Measurements from ENCODE around the gene IFIT1B.
A peak's percentile ranks its signal among the peaks of the same experiment; 100 is the strongest.

Gene IFIT1B

DNA sequence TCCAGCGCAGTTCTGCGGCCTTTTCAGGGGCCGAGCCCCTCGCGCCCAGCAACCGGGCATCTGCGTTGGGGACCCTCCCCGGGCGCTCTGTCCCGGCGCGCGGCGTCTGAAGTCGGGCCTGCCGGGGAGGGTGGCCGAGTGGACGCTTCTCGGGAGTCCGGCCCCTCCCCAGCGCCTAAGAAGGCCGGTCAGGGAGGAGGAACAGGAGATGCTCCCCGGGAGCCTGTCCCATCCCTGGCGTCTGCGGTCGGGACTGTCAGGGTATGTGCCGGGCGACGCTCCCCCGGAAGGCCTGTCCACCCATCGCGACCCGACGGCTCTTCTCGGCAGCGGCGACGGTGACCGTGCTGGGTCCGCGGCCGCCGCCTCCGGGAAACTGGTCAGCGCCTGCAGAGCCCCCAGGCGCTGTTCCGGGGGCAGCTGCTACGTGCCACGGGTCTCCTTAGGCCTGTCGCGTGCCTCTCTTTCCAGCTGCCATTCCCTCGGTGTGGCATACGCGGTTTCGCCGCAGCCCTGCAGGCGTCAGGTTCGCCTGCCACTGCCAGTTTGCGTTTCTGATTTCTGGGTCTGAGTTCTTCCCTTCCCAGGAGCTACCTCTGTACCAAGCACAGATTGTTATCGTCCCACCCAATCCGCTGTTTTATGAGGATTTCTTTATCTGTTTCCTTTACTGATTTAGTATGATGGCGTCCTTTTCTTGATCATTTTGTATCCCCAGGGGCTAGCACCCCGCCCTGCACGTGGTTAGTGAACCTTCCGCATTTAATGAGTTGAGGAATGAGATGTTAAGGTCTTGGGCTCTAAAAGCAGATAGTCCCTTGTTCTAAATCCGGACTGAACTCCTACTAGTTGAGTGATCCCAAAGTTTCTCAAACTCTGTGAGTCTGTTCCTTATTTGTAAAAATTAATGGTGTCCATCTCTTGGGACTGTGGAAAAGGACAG lies 37.3 kb downstream of the IFIT1B start:
- DNase-seq: peak; percentile 54

DNA sequence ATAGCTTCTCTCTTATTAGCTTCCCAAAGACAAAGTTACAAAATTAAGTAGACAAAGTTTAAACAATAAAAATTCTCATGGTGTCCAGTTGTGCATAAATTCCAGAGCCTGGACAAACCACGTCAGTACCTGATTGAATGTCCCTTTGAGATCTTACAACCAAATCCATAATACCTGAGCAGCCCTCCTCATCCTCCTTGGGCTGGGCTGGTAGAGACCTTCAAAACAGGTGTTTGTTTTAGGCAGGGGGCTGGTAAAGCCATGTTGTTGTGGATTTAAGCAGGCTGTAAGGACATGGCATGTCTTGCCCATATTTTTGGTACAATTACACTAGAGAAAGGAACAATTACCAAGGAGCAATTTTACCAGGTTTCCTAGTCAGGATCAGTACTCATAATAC lies 38.6 kb downstream of the IFIT1B start:
- DNase-seq: no peak

DNA sequence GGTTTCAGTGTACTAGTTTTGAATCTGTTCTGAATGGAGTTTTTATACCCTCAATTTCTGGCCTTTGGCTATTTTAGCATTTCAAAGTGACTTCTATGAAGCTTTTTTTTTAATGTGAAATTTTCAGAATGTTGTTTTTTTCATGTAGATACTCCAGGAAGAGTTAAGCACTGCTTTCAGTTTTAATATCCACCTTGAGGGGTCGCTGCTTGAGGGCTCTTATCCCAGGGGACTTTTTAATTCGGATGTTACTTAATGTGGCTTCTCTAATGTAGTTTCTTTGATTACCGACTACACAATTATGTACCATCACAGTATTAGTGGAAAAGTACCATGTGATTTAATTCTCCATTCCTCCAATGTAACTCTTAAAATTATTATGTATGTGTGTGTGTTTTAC lies 41.7 kb downstream of the IFIT1B start:
- peak; percentile 61 for DNase-seq

DNA sequence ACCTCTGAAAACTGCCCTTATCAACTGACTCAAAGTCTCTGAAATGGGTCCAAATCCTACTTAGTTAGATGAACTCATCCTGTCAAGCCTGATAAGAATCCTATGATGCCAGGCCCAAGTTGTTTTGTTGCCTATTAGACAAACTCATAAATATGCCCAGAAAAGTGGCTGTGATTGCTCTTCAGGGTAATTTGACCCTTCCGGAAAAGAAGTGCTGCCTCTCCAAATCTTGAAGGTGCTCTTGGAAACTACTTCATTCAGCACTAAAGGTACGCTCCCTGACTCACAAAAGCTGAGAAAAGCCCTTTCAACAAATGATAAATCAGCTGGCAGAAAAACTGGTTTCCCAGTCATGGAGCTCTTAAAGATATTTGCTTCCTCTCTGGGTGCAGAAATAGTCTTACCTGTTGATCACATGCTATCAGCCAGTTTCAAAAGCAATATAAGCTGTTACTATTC lies 43.2 kb downstream of the IFIT1B start:
- DNase-seq: no peak

DNA sequence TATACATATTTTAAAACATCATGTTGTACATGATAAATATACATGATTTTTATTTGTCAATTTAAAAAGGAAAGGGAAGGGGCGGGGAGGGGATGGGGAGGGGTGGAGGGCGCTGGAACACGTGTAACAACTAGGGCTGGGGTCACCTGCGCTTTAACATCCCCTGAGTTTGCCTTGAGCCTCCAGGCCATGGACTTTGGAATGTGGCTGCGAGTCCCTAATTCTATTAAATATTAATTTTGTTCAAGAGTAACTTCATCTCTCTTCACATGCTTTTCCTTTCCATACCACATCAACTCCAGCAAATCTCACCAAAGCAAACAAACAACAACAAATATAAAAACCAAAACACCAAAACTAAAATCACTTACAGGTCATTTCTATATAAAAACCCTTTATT lies 47.1 kb downstream of the IFIT1B start:
- no peak for DNase-seq

DNA sequence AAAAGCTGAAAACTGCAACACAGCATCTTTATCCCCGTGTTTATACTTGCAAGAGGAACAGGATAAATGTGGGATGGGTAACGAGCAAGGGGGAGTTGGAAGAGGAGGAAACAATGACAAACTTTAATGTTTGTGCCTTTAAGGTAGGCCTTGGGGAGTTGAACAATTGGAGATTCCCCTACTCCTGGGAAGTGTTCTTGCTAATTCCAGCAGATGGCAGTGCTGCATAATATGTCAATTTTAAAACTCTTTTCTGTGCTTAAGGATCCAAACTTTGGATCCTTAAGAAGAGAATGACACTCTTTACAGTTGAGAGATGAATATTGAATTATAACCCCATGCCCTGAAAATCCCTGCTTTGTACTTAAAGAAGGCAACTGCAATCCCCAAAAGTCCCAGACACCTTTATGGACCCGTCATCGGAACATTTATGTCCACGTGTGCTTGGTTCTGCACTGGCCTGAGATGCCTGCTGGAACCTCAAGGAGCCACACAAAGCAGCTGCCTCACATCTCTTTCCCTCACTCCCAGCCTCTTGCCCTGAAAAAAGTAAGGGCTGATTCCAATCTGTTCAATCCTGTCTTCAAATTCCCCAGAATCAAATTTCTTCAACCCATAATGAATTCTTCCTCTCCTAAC lies 48.5 kb downstream of the IFIT1B start:
- DNase-seq: peak; percentile 42

DNA sequence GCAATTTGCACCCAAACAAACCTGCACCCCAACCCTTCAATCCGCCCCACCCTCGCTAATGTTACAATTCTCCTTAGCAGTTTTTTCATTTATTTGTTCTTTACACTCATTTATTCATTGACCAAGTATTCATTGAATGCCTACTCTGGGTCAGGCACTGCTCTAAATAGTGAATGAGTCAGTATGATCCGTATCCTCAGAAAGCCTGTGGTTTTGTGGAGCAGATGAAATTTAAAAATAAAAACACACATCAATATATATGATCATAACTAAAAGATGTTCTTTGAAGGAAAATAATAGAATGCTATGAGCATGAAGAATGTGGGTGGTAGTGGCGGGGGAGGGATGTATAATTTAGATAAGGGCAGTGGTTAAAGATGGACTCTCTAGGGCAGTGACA lies 49.8 kb downstream of the IFIT1B start:
- DNase-seq: no peak

DNA sequence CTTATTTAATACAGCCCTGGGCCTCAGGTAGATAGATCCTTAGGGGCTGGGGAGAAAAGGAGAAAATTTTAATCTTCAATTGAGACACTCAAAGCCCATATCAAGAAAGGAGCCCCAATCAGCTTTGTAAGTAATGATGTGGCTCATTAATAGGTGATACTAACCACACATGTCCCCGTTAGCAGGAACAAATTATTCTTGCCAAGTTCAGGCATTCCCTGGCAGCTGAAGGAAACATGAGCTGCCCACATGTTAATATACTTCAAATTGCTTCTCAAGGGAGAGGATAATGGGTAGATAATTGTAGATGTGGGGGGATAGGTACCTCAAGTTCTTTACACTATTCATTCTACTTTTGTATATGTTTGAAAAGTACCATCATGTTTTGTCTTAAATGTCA lies 51.0 kb downstream of the IFIT1B start:
- no peak for DNase-seq

DNA sequence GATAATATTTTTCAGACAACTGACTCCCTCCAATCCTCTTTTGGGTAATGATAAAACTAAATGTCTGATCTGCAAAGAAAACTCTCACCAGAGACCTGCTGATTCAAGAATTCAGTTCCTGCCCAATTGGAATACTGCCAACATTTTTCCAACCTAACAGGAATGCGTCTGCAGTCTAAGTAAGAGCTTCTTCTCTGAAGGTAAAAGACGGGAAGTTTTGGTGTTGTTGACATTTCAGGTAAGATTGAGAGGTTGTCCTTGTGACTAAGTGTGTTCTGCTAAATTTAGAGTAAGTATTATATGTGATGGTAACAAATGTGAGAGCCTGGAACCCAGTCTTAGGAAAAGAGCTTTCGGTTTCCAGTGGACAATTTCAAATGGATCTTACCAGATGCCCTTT lies 54.1 kb downstream of the IFIT1B start:
- no peak for DNase-seq
